ENCODE measurements around the gene FIGN. TPM values are rescaled to one million over a fixed set of nuclear protein-coding genes. Genes with fewer than 3 reads are reported as not detected.

The FIGN gene
- total RNA-seq, 1 experiment from 2014 or later, result 1.5 TPM

GRCh38 chr2:163756588-163756987 lies 20.8 kb upstream of the FIGN start:
- Histone ChIP-seq H3K36me3 (ENCODE audit: low read depth, low read length) (no peaks in the 10 kb centered on the region), H3K9me3 (ENCODE audit: low read length) (no peaks in the 10 kb centered on the region), H3K9me2 (replicated peaks; ENCODE audit: low read length) (no peaks in the 10 kb centered on the region), H3K79me2 (ENCODE audit: low read length) (no peaks in the 10 kb centered on the region), H3F3A (ENCODE audit: low read length, unreplicated experiment) (no peaks in the 10 kb centered on the region), H3K27me3 (ENCODE audit: low read length) (no peaks in the 10 kb centered on the region), H2AFZ (ENCODE audit: low read length) (no peak overlapping the region), H3K4me1 (ENCODE audit: insufficient read depth, low read length) (no peaks in the 10 kb centered on the region), H4K20me1 (ENCODE audit: low read length) (no peaks in the 10 kb centered on the region), H3K9ac (ENCODE audit: low read length) (no peak overlapping the region), H3K27ac (ENCODE audit: low read length) (no peak overlapping the region), H3K4me2 (ENCODE audit: low read length) (no peak overlapping the region), H3K4me3 (ENCODE audit: low read length) (no peak overlapping the region)
- DNase-seq (no peak), ATAC-seq (no peak)
- BruUV-seq (replicated peaks), result no TSS peak
- POLR2A ChIA-PET (ENCODE audit: unreplicated experiment), result no interaction called here
- intact Hi-C loops (cut with micrococcal nuclease), result no loop called here
- CTCF ChIA-PET, result no interaction called here
- no peak for TF ChIP-seq EZH2phosphoT487 (IDR thresholded peaks at IDR 0.05; ENCODE audit: borderline replicate concordance, low read length)
- TF ChIP-seq, protein P1, sequence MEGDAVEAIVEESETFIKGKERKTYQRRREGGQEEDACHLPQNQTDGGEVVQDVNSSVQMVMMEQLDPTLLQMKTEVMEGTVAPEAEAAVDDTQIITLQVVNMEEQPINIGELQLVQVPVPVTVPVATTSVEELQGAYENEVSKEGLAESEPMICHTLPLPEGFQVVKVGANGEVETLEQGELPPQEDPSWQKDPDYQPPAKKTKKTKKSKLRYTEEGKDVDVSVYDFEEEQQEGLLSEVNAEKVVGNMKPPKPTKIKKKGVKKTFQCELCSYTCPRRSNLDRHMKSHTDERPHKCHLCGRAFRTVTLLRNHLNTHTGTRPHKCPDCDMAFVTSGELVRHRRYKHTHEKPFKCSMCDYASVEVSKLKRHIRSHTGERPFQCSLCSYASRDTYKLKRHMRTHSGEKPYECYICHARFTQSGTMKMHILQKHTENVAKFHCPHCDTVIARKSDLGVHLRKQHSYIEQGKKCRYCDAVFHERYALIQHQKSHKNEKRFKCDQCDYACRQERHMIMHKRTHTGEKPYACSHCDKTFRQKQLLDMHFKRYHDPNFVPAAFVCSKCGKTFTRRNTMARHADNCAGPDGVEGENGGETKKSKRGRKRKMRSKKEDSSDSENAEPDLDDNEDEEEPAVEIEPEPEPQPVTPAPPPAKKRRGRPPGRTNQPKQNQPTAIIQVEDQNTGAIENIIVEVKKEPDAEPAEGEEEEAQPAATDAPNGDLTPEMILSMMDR (conservative IDR thresholded peaks at IDR 0.05; ENCODE audit: low read depth, low read length), result no peak
- no peak for TF ChIP-seq EZH2 (IDR thresholded peaks at IDR 0.05; ENCODE audit: low read length, unreplicated experiment)

- no peaks in the 10 kb centered on the region for H3K79me2 ChIP-seq (ENCODE audit: low read length)
- no peaks in the 10 kb centered on the region for H3K36me3 ChIP-seq (ENCODE audit: low read depth, low read length)
- H3K27ac ChIP-seq (ENCODE audit: low read length), result no peak overlapping the region
- ChIA-PET POLR2A (ENCODE audit: unreplicated experiment) (no interaction called here), CTCF (no interaction called here)
- H4K20me1 ChIP-seq (ENCODE audit: low read length), result no peaks in the 10 kb centered on the region
- no peaks in the 10 kb centered on the region for H3K9me3 ChIP-seq (ENCODE audit: low read length)
- H3K9ac ChIP-seq (ENCODE audit: low read length), result no peak overlapping the region
- no peaks in the 10 kb centered on the region for H3K9me2 ChIP-seq (replicated peaks; ENCODE audit: low read length)
- H3K4me3 ChIP-seq (ENCODE audit: low read length), result no peak overlapping the region
- no peaks in the 10 kb centered on the region for H3F3A ChIP-seq (ENCODE audit: low read length, unreplicated experiment)
- intact Hi-C loops (cut with micrococcal nuclease), result no loop called here
- TF ChIP-seq EZH2phosphoT487 (IDR thresholded peaks at IDR 0.05; ENCODE audit: borderline replicate concordance, low read length) (no peak), EZH2 (IDR thresholded peaks at IDR 0.05; ENCODE audit: low read length, unreplicated experiment) (no peak)
- TF ChIP-seq, protein P1 (conservative IDR thresholded peaks at IDR 0.05; ENCODE audit: low read depth, low read length), result no peak
- no peaks in the 10 kb centered on the region for H3K4me1 ChIP-seq (ENCODE audit: insufficient read depth, low read length)
- DNase-seq (no peak), ATAC-seq (no peak)
- no TSS peak for BruUV-seq (replicated peaks)
- H2AFZ ChIP-seq (ENCODE audit: low read length), result no peak overlapping the region
- no peaks in the 10 kb centered on the region for H3K27me3 ChIP-seq (ENCODE audit: low read length)
- no peak overlapping the region for H3K4me2 ChIP-seq (ENCODE audit: low read length)
Observed at GRCh38 chr2:163755366-163755765, 19.6 kb upstream of the FIGN start.

DNA sequence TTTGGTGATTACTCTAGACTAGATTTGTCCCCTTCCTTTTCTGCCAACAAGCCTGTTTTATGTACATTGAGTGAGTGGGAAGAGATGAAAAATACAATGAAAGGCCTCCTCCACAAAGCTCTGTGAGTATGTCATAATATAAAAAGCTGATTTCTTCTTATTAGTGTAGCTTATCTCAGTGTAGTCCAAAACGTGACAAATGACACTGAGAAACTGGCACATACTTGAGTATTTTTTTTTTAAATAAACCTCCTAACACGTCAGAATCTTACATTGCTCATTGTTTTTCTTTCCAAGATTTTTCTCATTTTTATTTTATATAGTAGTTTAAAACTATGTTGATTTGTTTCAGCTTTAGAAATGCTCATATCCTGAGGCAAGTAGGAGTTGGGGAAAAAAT lies 17.9 kb upstream of the FIGN start:
- Histone ChIP-seq H3K79me2 (ENCODE audit: low read length) (no peaks in the 10 kb centered on the region), H3K9me2 (replicated peaks; ENCODE audit: low read length) (no peaks in the 10 kb centered on the region), H3K4me3 (ENCODE audit: low read length) (no peak overlapping the region), H3K4me2 (ENCODE audit: low read length) (no peak overlapping the region), H3K27me3 (ENCODE audit: low read length) (no peaks in the 10 kb centered on the region), H2AFZ (ENCODE audit: low read length) (no peak overlapping the region), H4K20me1 (ENCODE audit: low read length) (no peaks in the 10 kb centered on the region), H3K9ac (ENCODE audit: low read length) (no peak overlapping the region), H3F3A (ENCODE audit: low read length, unreplicated experiment) (no peaks in the 10 kb centered on the region), H3K27ac (ENCODE audit: low read length) (no peak overlapping the region), H3K36me3 (ENCODE audit: low read depth, low read length) (no peaks in the 10 kb centered on the region), H3K4me1 (ENCODE audit: insufficient read depth, low read length) (no peaks in the 10 kb centered on the region), H3K9me3 (ENCODE audit: low read length) (no peaks in the 10 kb centered on the region)
- ChIA-PET CTCF (no interaction called here), POLR2A (ENCODE audit: unreplicated experiment) (no interaction called here)
- no peak for DNase-seq
- intact Hi-C loops (cut with micrococcal nuclease), result no loop called here
- no TSS peak for BruUV-seq (replicated peaks)
- no peak for TF ChIP-seq EZH2 (IDR thresholded peaks at IDR 0.05; ENCODE audit: low read length, unreplicated experiment)
- TF ChIP-seq, protein P1 (conservative IDR thresholded peaks at IDR 0.05; ENCODE audit: low read depth, low read length), result no peak
- no peak for TF ChIP-seq EZH2phosphoT487 (IDR thresholded peaks at IDR 0.05; ENCODE audit: borderline replicate concordance, low read length)
- ATAC-seq, result no peak
